Calu3 (cell line): ENCODE results near the gene SERPINB3. TPM values are rescaled to one million over a fixed set of nuclear protein-coding genes. Genes with fewer than 3 reads are reported as not detected.

Experiments used
- BruUV-seq: library from RNA; stranded (reverse); fragments of 400-500 nt; replicated peaks from 2 replicates; lab custom pipeline; 2021; lab: Mats Ljungman, UMichigan
- CTCF ChIA-PET: fragments of 300-600 bp; sonication (Branson Sonifier 250); formaldehyde crosslinking; loops from one replicate; lab custom pipeline; 2022; ENCODE audit warnings: antibody characterized with exemption; lab: Charles Lee
- DNase-seq: peaks from one replicate; pipeline ENCODE4 v3.0.0; 2022
- H3K27ac Mint-ChIP-seq: one replicate; pipeline ENCODE4 v1.8.0; 2022; ENCODE audit warnings: mixed read lengths; ENCODE audit not compliant: unreplicated experiment
- H3K27me3 Mint-ChIP-seq: one replicate; pipeline ENCODE4 v1.8.0; 2022; ENCODE audit warnings: mixed read lengths; ENCODE audit not compliant: unreplicated experiment
- H3K36me3 Mint-ChIP-seq: one replicate; pipeline ENCODE4 v1.8.0; 2022; ENCODE audit warnings: mild to moderate bottlenecking, moderate library complexity, mixed read lengths; ENCODE audit not compliant: insufficient read depth, unreplicated experiment
- H3K4me1 Mint-ChIP-seq: one replicate; pipeline ENCODE4 v1.8.0; 2022; ENCODE audit warnings: mild to moderate bottlenecking, low read depth, mixed read lengths; ENCODE audit not compliant: unreplicated experiment
- H3K4me3 Mint-ChIP-seq: one replicate; pipeline ENCODE4 v1.8.0; 2022; ENCODE audit warnings: mild to moderate bottlenecking, low read depth, moderate library complexity, mixed read lengths; ENCODE audit not compliant: unreplicated experiment
- H3K9me3 Mint-ChIP-seq: one replicate; pipeline ENCODE4 v1.8.0; 2022; ENCODE audit warnings: low read depth, mixed read lengths; ENCODE audit not compliant: unreplicated experiment
- CTCF ChIP-seq: fragments of 200-600 bp; IDR thresholded peaks from one replicate; pipeline ENCODE4 v1.8.0; 2022; ENCODE audit warnings: antibody characterized with exemption; ENCODE audit not compliant: unreplicated experiment
- intact Hi-C: fragments of 100-400 bp; cut with micrococcal nuclease; formaldehyde crosslinking; loops from one replicate; pipeline ENCODE4 v1.10.0; 2022; ENCODE audit not compliant: unreplicated experiment
- total RNA-seq: library from RNA; stranded (reverse); gene quantifications from 2 replicates; pipeline ENCODE4 v1.2.3, GENCODE V29; 2022

Gene SERPINB3
- total RNA-seq, 1 experiment from 2014 or later, result 0.68 TPM

GRCh38 chr18:63686871-63687270 is 25.2 kb upstream of the SERPINB3 start:
- Mint-ChIP-seq H3K4me3 (no peak overlapping the region), H3K27ac (no peak overlapping the region), H3K36me3 (peaks cover 5% of the 10 kb centered on the region), H3K9me3 (peaks cover 3% of the 10 kb centered on the region), H3K27me3 (no peaks in the 10 kb centered on the region), H3K4me1 (peaks cover 33% of the 10 kb centered on the region)
- no peak for DNase-seq
- intact Hi-C loops, result no loop called here
- CTCF ChIA-PET, result no interaction called here
- TF ChIP-seq CTCF, result no peak
- BruUV-seq, result no TSS peak

GRCh38 chr18:63684718-63685117 is 23.0 kb upstream of the SERPINB3 start:
- TF ChIP-seq CTCF, result no peak
- Mint-ChIP-seq H3K27me3 (no peaks in the 10 kb centered on the region), H3K36me3 (peaks cover 5% of the 10 kb centered on the region), H3K9me3 (peaks cover 6% of the 10 kb centered on the region), H3K4me1 (peaks cover 48% of the 10 kb centered on the region), H3K27ac (no peak overlapping the region), H3K4me3 (no peak overlapping the region)
- CTCF ChIA-PET, result no interaction called here
- BruUV-seq, result no TSS peak
- intact Hi-C loops, result loop anchor here (5.0 kb wide), 1 partner anchor 158 kb away; no protein-coding TSS in a partner anchor
- DNase-seq, result no peak

- no peak for DNase-seq
- no peak for TF ChIP-seq CTCF
- peaks cover 5% of the 10 kb centered on the region for H3K36me3 Mint-ChIP-seq
- H3K4me3 Mint-ChIP-seq, result no peak overlapping the region
- H3K9me3 Mint-ChIP-seq, result peaks cover 3% of the 10 kb centered on the region
- no peaks in the 10 kb centered on the region for H3K27me3 Mint-ChIP-seq
- H3K4me1 Mint-ChIP-seq, result peaks cover 43% of the 10 kb centered on the region
- peak overlapping the region; percentile 91 for H3K27ac Mint-ChIP-seq
- CTCF ChIA-PET, result interaction anchor here (0.6 to 1.3 kb wide), 3 partner anchors 47 to 211 kb away, joined by 3 to 10 read pairs (median 4); no protein-coding TSS in a partner anchor
- BruUV-seq, result no TSS peak
- intact Hi-C loops, result loop anchor here (2.0 to 5.0 kb wide), 2 partner anchors 53 to 158 kb away; no protein-coding TSS in a partner anchor
Measured at GRCh38 chr18:63683890-63684289, 22.2 kb upstream of the SERPINB3 start.

GRCh38 chr18:63683152-63683551 is 21.5 kb upstream of the SERPINB3 start:
- DNase-seq, result peak; percentile 77
- H3K36me3 Mint-ChIP-seq, result peaks cover 5% of the 10 kb centered on the region
- no peak for TF ChIP-seq CTCF
- BruUV-seq, result no TSS peak
- peaks cover 3% of the 10 kb centered on the region for H3K9me3 Mint-ChIP-seq
- peak overlapping the region; percentile 91 for H3K27ac Mint-ChIP-seq
- peaks cover 43% of the 10 kb centered on the region for H3K4me1 Mint-ChIP-seq
- peak overlapping the region; percentile 22 for H3K4me3 Mint-ChIP-seq
- intact Hi-C loops, result loop anchor here (2.0 to 5.0 kb wide), 2 partner anchors 54 to 159 kb away; no protein-coding TSS in a partner anchor
- CTCF ChIA-PET, result interaction anchor here (0.6 to 1.3 kb wide), 3 partner anchors 48 to 211 kb away, joined by 3 to 10 read pairs (median 4); no protein-coding TSS in a partner anchor
- H3K27me3 Mint-ChIP-seq, result no peaks in the 10 kb centered on the region
